Stimulated activated CD8-positive, alpha-beta memory T cell treated with anti-CD3 and anti-CD28 coated beads, Interleukin-4, amount 100 ng/mL, for 1 hour (primary cell): Measurements from ENCODE around the gene THBS2.
A peak's percentile ranks its signal among the peaks of the same experiment; 100 is the strongest.
"Not testable (repeated sequence)": the region's sequence is repeated elsewhere in the genome, so short reads cannot be mapped to it uniquely, and the experiment has no call there.

Experiments
- DNase-seq, 2 donors: peaks; one replicate each; pipeline ENCODE4 v3.0.0-alpha.2; 2020; ENCODE audit warnings: low read depth in 2 of 2, low spot score in 1 of 2

THBS2 gene

GRCh38 chr6:169212897-169213813 lies 40.5 kb downstream of the THBS2 start:
- DNase-seq = peak; percentile 57 to 76

- no peak for DNase-seq
These were observed 41.2 kb downstream of the THBS2 start for GRCh38 chr6:169212436-169212835.

DNA sequence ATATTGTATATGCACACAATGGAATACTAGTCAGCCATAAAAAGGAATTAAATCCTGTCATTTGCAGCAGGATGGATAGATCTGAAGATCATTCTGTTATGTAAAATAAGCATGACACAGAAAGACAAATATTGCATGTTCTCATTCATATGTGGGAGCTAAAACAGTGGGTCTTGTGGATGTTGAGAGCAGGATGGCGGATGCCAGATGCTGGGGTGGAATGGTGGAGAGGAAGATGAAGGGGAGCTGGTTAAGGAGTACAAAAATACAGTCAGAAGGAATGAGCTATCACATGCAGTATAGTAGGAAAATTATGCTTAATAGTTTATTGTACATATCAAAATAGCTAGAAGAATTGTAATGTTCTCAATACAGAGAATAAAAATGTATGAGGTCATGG lies 41.8 kb downstream of the THBS2 start:
- no peak for DNase-seq

- no peak for DNase-seq
These were observed 43.0 kb downstream of the THBS2 start for GRCh38 chr6:169210611-169211010.

DNA sequence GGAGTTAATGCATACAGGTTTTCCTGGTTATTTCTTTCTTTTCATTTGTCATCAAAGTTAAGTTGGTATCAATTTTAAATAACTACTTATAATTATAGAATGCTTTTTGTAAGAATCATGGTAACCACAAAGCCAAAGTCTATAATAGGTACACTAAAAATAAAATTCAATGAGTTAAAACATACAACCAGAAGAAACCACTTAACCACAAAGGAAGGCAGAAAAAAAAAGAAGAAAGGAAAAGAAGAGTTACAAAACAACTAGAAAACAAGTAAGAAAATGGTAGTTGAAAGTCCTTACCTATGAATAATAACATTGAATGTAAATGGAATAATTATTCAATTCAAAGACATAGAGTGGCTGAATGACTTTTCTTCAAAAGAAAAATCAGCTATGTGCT lies 45.6 kb downstream of the THBS2 start:
- no peak for DNase-seq

DNA sequence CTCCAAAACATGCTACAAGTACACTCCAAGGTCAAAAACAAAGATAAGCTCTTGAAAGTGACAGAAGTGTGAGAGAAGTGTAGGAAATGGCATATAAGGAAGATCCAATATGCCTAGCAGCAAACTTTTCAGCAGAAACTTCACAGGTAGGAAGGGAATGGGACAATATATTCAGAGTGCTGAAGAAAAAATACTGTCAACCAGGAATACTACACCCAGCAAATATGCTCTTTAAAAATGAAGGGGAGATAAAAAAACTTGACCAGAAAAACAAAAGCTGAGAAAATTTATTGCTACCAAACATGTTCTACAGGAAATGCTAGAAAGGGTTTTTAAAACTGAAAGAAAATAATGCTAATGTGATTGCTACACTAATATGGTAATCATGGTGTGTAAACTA lies 46.2 kb downstream of the THBS2 start:
- no peak for DNase-seq

DNA sequence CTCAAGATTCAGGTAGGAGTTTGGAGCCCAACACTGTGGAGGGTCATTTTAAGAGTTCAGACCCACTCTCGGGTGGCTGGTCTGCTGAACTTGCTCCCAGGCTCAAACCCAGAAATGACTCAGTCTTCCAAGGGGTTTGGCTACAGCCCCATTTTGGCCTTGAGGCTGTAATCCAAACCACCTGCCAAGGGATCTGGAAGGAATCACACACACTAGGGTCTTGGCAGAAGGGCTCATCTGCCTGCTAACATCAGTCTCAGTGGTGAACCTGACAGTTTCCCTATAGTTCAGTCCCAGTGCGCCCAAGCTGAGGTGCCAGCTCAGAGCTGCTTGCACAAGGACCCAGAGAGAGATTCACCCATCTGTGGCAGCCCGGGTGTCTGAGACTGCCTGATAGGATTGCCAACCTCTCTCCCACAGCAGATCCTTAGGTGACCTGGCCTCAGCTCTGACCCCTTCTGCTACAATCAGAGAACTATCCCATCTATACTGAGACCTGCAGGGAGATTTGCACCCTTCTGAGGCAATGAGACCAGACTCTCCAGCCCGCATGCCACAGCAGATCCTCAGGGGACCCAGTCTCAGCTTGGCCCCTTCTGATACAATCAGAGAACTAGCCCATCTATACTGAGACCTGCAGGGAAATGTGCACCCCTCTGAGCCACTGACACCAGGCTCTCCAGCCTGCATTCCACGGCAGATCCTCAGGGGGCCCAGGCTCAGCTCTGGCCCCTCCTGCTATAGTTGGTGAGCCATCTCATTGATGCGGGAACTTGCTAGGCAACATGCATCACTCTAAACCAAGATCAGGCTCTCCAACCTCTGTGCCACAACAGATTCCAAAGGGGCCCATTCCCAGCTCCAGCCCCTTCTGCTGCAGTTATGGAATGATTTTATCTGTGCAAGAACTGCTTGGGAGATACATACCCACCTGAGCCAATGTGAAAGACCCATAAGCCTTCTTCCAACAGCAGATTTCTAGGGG lies 48.2 kb downstream of the THBS2 start:
- DNase-seq = no peak

- no peak for DNase-seq
These were observed 49.5 kb downstream of the THBS2 start for GRCh38 chr6:169204167-169204566.

DNA sequence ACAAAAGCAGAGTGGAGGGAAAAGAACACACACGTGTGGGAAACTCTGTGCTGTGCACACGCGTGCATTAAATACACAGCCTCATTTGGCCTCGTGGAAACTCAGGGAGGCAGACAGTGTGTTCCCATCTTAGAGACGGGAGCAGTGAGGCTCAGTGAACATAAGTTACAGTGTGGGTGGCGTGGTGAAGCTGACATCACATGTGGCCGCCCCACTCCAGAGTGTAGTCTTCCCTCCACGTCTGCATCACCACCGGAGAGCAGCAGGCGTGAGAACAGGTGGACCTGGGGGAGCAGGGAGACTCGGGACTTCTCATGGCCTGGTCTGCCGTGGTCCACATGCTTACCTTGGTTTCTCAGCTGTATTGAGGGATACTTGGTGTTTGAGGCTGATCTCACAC lies 51.7 kb downstream of the THBS2 start:
- DNase-seq = no peak

DNA sequence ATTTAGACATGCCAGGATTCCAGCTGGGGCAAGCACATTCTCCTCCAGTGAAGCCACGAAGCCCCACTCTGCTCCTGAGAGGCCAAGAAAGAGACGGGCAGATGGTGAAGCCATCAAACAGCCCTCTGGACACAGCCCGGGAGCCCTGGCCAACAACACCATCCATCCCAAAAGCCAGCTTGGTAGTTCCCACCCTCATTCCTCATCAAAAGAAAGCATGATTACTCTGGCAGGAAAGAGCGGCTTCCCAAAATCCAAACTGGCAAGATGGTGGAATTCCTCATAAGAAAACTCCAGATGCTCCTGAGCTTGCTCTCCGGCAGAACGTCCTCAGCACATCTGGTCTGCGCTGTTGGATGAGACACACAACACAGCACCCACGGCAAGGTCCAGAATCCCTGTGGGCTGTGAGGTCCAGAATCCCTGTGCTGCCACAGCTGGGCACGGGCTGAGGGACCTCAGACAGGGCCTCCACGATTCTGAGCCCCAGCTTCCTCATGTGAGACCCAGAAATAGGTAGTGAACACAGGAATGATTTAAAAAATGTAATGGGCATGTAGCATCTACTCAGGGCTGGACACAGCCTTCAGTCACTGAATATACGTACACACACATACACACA lies 52.6 kb downstream of the THBS2 start:
- DNase-seq = no peak

GRCh38 chr6:169199625-169200335 lies 53.9 kb downstream of the THBS2 start:
- DNase-seq = no peak

- DNase-seq = no peak
These were observed 54.8 kb downstream of the THBS2 start for GRCh38 chr6:169198885-169199284.

DNA sequence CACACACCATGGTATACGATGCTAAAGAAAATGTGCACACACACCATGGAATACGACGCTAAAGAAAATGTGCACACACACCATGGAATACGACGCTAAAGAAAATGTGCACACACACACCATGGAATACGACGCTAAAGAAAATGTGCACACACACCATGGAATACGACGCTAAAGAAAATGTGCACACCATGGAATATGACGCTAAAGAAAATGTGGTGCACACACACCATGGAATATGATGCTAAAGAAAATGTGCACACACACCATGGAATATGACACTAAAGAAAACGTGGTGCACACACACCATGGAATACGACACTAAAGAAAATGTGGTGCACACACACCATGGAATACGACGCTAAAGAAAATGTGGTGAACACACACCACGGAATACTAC lies 55.7 kb downstream of the THBS2 start:
- DNase-seq = not testable (repeated sequence)

DNA sequence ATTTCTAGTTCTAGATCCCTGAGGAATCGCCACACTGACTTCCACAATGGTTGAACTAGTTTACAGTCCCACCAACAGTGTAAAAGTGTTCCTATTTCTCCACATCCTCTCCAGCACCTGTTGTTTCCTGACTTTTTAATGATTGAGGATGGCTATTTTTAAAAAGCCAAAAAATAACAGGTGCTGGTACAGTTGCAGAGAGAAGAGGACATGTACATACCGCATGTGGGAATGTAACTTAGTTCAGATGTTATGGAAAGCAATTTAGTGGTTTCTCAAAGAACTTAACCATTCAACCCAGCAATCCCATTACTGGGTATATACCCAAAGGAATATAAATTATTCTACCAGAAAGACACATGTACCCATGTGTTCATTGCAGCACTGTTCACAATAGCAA lies 57.4 kb downstream of the THBS2 start:
- not testable (repeated sequence) for DNase-seq

DNA sequence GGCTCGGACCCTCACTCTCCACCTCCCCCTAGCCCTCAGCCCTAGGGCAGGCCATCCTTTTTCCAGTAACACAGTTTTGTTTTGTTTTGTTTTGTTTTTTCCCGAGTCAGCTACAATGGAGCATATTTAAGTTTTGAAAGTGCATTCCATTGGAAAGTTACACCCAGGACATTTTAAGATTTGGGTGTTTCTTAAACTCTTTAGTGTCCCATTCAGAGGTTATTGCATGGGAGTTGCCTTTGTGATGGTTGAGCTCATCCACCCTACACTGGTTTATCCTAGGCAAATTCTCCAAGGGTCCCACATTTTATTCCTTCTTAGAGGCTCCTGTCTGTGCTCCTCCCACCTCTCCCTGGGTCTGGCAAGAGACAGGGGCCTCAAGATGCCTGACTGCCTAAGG lies 58.9 kb downstream of the THBS2 start:
- DNase-seq = no peak

DNA sequence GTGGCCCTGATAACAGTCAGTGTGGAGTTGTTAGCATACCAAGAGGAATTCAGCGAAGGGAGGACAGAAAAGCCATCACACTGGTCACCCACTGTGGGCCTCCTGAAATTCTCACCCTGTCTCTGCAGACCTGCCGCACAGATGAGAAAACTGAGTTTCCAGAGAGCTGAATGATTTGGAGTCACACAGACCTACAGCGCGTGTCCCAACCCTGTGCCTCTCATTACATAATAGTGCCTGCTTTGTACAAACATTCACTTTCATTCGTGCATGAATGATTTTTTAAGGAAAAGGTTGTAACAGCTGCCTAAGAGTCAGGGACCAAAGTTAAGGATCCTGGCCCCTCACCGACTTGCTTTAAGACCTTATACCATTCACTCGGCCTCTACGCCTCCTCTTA lies 62.7 kb downstream of the THBS2 start:
- DNase-seq = no peak

- no peak for DNase-seq
These were observed 63.5 kb downstream of the THBS2 start for GRCh38 chr6:169190144-169190584.

DNA sequence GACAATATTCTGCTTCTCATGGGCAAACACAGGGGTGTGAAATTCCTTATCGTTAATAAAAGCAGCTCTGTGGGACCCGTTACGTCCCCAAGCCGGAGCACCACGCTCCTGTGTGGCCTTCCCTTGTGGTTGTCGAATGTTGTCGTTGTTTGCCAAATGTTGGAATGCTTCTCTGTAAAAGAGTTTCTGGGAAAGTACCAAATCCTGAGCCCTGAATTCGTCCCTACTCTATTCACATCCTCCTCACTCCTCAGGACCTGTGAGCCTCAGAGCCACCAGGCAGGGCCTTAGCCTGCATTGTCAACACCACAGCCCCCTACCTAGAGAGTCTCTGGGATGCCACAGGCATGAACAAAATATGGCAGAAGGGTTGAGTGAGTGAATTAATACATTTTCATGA lies 64.0 kb downstream of the THBS2 start:
- no peak for DNase-seq

GRCh38 chr6:169189182-169189581 lies 64.5 kb downstream of the THBS2 start:
- no peak for DNase-seq

DNA sequence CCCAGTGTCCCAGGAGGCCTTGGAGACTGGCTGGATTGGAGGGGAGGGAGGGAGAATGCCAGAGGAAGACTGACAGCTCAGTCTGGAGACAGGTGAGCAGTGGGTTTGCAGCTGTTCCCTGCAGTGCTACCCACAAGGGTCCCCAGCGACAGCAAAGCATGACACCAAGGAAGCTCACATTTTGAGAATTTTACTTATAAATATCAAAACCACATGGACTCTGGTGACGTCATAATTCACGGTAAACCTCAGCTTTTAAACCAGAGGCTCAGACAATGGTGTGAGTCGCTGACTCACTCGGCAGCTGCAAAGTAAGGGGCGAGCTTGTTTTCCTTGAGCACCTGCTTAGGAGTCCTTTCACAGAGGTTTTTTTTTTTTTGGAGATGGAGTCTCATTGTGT lies 65.2 kb downstream of the THBS2 start:
- DNase-seq = no peak

DNA sequence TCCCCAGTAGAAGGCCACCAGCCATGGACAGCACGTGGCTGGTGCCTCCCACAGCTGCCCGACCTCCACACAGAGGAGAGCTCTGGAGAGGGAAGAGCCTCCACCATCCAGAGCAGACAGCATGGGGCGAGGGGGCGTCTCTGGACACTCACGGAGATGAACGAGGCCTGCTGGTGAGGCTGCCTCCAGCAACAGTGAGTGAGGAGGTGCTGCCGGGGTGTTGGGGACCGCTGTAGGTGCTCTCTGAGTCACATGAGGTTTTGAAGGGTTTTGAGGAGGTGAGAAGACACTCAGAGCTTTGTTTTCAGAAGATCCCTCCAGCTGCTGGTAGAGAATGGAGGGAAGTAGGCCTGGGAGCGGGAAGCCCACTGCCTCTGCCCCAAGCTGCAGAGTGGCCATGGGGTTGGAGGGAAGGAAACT lies 65.6 kb downstream of the THBS2 start:
- DNase-seq = no peak
